Stimulated activated CD8-positive, alpha-beta memory T cell treated with anti-CD3 and anti-CD28 coated beads, Interleukin-4, amount 100 ng/mL, for 24 hours (primary cell): Measurements from ENCODE around the gene WDR86.

ENCODE experiments used
- DNase-seq: peaks from one replicate; pipeline ENCODE4 v3.0.0-alpha.2; 2020; ENCODE audit warnings: low read depth

Gene WDR86

DNA sequence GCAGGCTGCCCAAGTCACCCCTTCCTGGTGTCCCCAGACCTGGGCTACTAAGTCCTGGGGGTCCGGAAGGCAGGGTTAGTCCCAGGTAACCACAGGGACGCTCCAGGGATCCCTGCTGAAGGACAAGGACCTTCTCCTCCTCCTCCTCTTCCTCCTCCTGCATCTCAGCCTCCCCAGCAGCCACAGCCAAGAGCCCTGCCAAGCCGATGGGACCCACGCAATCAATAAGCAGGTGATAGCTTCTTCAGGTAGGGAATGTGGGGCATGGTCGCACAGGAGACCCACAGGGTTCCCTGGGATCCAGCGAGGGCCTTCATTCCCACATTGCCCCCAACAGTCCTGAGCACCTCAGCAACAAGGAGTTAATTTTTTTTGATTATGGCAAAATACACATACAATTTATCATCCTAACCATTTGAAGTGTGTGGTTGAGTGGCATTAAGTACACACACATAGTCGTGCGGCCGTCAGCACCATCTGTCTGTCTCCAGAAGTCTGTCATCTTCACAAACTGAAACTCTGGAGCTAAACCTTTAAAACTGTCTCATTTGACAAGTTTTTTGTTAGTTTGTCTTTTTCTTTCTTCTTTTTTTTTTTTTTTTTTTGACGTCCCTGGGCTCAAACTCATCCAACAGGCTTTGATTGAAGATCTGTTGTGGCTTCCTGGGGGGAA is 18.0 kb upstream of the WDR86 start:
- no peak for DNase-seq

DNA sequence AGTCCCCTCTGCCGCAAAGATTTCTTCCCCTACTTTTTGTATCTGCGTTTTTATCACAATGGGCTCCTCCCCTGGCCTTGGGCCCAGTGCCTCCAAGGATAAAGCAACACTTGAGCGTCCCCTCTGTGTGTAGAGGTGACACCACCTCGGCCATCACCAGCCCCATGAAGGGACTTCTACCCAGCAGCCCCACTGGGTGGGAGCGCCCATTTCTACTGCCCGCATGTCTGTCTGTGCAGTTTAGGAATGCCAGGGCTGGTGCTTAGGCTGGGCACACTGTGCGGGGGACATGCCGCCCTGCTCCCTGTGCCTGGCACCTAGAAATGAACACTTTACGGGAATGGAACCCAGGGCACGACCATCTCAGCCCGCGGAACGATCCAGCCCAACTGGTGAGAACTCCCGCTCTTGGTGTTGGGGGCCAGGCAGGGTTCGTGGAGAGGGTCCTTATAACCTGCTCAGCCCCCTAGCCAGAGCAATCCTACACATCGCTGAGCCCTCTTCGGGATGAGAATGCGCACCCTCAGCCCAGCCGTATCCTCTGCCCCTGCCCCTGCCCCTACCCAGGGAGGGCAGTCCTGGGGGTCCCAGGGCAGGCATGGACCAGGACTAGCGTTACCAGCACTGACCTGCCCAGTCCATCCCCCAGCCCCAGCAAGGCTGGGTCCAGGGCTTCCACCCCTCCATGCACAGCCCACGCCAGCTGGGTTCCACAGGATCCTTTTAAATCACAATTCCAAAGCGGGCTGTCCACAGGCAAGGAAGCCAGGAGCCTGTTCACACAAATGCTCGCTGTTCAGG is 17.3 kb upstream of the WDR86 start:
- DNase-seq: no peak

DNA sequence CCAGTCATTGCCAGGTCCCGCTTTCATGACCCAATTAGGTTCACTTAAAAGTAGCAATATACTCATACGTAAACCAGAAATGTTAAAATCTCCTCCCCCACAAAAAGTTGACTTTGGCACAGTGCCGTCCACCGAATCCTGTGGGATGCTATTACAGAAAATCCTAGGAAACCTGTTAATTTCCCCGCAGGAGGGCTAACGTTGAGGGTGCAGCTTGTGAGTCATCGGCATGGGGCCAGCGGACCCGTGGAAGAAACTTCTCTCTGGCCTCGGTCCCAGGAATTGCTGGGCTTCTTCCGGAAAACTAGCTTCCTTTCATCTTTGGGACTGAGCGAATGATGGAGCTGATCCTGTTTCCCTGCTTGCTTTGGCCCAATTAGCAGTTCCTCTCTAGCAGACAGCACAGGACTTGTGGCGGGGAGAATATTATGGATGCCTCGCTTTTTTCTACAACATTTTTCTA is 16.6 kb upstream of the WDR86 start:
- DNase-seq: no peak

DNA sequence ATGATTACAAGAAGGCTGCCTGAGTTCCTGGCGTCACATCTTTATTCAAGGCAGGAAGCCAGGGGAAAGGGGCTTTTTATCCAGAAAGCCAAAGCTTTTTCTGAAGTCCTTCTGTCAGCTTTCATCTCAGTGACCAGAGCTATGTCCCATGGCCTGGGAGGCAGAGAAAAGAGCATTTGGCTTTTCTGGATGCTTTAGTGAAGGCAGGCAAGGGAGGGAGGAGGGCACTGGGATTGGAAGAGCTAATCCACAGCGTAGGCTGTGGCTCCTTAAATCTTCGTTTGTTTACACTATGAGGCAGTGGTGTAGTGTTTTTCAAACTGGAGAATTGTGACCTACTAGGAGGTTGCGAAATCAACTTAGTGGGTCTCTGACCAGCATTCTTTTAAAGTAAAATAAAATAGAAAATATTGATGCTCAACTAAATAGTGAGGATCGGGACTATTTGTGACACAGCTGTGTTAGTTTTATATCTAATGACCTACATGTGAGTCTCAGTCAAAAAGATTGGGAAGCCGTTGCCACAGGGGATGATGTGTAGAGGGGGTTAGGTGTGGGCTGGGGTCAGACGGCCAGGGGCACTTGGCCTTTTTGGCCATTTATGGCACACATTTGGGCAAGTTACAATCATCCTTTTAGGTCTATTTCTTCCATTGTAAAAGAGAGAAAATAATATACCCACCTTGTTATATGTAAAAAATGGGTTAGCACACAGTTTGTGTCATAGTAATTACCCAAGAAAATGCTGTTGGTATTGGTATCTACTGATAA is 16.0 kb upstream of the WDR86 start:
- DNase-seq: no peak

DNA sequence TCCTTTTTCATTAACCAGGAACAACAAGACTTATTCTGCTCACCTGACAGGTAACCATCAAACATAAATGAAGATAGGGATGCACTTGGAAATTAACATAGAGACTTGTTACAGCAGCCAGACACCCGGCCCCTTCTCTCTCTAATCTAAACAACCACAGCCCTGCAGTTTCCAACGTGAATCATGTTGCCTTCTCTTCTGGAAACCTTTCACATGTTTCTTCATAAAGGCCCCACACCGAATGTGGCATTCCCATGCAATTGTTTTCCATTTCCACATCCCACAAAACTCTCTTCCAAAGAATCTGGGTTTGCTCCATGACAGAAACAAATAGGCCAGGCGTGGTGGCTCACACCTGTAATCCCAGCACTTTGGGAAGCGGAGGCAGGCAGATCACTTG is 15.0 kb upstream of the WDR86 start:
- no peak for DNase-seq

DNA sequence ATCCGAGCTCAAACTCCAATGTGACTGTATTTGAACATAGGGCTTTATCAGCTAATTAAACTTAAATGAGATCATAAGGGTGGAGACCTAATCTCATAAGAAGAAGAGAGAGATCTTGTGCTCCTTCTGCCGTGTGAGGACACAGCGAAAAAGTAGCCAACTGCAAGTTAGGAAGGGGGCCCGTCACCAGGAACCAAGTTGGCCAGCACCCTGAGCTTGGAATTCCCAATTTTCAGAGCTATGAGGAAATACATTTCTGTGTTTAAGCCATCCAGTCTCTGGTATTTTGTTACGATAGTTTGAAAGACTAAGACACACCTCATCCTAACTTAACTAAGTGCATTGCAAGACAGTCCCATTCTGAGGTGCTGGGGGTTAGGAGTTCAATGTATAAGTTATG is 14.1 kb upstream of the WDR86 start:
- DNase-seq: no peak

DNA sequence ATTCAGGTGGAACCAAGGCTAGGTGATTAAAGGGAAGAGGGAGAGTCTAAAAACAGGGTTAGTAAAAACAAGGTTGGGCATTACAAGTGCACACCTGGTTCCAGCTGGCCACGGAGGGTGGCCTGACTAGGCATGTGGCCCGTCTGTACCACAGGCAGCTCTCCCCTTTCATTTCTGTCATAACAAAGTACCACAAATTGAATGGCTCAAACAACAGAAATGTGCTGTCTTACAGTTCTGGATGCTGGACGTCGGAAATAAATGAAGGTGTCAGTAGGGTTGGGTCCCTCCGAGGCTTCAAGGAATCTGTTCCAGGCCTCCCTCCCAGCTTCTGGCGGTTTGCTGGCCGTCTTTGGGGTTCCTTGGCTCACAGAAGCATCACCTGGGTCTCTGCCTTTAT is 13.4 kb upstream of the WDR86 start:
- no peak for DNase-seq

DNA sequence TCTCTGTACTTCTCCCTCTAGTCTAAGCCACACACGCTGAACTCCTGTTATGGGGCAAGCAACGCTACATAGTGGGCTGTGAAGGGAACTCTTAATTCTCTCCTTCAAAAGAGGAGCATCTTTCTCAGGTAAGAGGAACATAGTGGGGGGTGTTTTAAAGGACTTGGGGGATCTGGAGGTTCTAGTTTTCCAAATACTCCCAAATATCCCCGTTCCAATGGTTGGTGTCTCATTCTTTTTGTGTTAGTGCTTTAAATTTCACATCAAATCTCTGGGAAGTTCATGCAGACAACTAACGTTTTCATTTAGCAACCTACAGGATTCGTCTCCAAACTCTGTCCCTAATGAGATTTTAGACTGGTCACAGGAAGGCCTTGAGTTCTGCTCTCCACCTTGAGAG is 12.4 kb upstream of the WDR86 start:
- DNase-seq: no peak

DNA sequence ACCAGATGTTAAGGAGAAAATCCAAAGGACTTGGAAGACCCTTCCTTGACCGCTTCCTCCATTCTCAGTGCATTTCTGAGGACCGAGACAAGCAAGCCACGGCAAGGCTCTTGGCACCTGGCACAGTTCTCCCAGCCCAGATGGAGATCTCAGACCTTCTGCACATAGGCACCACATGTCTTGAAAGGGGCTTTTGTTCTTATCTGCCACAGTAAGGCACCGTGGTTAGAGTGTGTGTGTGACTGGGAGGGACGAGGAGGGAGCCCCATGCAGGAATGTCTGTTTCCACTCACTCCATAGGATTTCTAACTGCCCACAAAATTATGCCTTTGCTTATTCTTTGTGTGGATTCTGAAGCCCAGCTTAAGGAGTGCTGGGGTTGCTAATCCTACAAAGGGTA is 10.3 kb upstream of the WDR86 start:
- DNase-seq: no peak

DNA sequence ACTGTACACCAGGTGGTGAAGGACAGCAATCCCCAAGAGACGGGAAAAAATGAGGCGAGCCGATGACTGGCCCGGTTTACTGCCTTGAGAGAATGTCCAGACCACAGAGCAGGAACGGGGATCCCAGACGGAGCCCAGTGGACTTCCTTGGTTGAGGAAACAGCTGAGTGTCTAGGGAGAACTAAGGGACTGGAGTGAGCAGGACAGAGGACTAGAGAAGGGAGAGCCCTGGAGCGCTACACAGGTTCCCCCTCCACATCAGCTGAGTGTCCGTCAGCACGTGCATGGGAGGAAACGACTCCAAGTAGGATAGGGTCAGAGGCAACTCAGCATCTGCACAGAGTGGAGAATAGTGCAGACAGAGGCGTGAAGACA is 7.1 kb upstream of the WDR86 start:
- no peak for DNase-seq

DNA sequence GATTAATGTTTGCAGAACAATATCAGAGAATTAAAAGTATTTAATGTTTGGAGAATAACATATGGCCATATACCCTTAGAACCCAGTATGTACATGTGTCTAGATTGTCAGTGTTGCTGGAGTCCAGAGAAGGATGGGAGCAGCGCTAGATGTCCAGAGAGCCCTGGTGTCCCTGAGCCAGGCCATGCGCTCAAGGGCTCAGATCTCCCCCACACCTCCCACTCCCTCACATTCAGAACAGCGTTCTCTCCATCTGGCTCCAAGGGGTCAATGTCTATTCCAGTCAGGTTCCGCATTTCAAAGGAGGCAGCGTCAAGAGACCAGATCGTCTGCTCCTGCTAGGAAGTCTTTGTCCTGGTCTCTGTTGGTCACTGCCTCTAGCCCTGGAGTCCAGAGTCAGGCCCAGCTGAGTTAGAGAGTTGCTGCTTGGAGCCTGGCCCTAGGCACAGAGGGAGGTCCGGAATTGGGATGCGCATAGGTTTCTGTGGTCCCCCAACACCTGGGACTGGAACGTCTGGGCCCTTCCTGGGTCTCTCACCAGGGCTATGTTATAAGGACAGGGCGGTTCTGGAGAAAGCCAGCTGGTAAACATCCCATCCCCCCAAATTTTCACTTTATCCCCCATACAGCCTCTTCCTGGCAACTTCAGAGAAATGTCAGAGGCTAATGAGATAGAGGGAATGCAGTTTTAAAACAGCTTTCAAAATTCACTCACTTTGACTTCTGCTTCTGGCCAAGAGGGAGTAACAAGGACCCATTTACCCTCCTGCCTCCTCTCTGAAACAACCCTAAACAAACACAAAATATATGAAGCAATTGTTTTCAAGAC is 6.5 kb upstream of the WDR86 start:
- no peak for DNase-seq

DNA sequence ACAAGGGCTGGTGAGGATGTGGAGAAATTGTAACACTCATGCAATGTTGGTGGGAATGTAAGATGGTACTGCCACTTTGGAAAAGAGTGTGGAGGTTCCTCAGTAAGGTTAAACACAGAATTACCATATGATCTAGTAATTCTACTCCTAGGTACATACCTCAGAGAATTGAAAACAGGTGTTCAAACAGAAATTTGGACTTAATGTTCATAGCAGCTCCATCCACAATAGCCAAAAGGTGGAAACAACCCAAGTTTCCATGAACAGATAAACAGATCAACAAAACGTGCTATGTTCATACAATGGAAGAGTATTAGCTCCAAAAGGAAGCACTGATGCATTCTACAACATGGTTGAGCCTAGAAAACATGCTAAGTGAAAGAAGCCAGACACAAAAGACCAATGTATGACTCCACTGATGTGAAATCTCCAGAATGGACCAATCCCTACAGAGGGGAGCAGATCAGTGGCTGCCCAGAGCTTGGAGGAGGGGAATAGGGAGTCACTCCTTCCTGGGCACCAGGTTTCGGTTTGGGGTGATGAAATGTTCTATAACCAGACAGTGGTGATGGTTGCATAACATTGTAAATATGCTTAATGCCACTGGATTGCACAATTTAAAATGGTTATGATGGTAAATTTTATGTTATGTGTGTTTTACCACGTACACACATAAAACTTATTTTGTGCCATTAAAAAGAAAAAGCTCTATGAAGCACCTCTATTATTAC is 5.7 kb upstream of the WDR86 start:
- DNase-seq: no peak

DNA sequence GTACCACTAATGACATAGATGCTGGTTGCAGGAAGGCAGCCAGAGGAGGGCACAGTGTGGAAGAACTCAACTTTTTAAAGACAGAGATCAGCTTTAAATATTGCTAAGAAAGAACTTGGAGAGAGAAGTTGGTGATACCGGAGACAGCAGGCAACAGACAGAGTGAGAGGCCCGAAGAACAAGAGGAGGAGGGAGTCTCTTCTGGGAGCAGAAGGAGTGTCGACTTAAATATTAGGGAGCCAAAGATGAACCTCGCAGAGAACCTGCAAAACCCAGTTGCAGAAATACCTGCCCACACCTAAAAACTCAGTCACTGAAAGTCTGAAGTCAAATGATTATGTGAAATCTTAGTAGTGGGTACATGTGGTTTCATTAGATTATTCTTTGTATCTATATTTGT is 3.4 kb upstream of the WDR86 start:
- DNase-seq: no peak

DNA sequence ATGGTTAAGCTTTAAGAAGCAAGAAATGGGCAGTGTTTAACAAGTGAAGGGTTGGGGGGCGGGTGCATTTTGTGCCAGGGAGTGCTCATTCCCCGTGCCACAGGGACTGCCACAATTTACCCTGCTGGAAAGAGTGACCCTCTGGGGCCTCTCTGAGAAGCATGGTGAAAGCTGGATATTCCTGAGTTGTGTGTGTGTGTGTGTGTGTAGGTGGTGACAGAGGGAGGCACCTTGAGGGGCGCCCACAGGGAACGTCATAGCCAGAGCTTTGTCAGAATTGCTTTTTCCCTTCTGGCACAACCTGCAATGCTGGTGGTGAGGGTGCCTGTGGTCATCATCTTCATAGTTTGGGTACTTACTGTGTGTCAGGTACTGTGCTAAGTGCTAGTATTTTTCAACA is 2.5 kb upstream of the WDR86 start:
- no peak for DNase-seq

DNA sequence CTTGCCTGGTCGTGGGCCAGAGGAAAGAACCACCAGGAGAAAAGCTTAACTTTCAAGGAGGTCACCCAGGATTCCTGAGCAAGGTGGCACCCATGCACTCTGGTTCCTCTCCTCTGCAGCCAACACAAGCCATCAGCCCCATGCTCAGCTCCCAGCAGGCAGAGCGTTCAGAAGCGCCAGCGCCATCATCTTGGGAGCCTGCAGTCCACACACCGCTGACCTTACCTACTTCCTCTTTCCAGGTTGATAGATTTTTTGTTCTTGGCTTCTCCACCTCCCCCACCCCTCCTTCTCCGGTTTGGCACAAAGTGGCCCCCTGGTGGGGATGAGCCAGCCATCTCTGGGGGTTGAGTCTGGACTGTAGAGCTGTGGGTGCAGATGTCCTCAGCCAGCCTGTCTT is 1.7 kb upstream of the WDR86 start:
- DNase-seq: no peak

DNA sequence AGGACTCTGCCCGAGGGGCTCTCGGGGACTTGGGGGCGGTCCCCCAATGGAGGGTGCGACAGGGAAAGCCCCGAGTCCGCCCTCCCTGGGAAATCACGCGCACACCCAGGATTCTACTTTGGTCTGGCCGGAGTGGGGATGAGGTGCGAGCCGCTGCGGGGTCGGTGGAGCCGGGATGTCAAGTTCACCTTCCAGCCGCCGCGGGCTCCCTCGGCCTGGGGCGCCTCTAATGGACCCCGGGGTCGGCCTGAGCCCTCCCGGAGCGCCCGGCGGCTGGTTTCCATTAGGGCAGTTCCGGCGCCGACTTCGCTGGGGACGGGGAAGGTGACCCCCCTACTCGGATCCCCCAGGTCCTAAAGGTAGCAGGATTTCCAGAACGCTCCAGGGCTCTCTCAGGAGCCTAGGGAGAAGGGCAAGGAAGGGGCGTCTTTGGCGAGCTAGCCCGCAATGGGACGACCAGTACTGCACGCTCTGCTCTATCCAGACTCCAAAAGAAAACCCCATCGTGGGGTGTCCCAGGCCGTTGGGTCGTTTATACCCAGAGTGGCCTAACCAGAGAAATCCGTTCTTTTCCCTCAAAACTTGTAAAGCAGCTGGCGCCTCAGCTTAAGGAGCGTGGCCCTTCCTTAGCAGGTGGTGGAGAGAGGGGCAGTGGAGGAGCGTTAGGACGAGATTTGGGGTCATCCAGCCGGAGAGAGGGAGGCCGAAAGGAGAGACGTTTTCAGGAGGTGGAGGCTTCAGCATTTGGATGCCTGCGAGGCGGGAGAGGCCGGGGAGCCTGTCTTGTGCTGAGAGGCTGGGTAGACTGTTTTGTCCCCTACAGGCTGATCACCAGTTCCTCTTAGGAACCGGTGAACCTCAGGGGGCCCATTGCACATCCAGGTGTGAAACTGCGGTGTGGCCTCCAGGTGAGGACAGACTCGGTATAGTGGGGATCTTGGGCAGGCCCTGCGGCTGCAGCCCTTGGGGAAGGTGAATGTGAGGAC is 860 bp upstream of the WDR86 start:
- no peak for DNase-seq

DNA sequence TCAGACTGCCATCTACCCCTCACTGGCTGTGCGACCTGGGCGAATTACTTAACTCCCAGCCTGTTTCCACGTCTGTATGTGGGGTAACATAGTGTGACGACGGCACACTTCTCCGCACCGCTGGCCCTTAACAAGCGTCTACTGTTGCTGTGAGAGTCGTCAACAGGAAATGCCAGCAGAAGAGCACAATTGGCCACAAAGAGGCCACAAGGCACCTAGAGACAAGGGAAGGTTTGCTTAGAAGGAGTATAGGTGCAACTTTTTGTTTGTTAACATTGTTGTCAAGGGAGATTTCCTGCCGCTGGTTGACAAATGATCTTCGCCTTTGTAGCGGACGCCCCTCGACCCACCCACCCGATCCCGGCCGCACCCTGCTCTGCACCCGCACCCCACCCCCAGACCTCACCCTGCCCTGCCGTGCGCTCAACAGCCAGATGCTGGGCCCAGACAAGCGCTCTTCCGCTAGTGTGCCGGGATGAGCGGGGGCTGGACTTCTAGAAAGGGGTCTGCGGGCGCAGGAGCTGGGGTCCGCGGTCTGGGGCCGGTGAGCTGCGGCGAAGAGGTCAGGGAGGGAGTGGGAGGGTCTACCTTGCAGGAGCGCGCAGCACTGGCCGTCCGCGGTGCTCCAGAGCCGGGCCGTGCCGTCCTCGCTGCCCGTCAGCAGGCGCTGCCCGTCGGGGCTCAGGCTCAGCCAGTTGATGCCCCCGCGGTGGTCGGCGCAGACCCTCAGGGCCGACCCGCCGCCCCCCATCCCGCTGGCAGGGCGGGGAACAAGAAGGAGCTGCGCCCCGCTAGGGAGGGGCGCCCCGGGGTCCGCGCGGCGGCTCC is 785 bp downstream of the WDR86 start:
- no peak for DNase-seq

DNA sequence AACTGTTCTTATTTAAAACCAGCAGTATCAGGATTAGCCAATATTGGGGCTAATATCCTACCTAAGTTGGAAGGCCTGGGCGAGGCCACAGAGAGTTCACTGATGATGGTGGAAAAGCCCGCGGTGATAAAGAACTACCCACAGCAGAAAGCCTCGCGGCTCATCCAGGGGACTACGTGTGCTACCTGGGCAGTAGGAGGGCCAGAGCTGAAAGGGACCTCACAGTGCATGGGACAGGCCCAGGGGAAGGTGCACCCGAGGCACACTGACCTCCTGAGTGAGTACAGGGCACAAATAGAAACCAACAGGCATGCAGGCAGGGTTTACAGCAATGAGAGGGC is 1.4 kb downstream of the WDR86 start:
- no peak for DNase-seq

DNA sequence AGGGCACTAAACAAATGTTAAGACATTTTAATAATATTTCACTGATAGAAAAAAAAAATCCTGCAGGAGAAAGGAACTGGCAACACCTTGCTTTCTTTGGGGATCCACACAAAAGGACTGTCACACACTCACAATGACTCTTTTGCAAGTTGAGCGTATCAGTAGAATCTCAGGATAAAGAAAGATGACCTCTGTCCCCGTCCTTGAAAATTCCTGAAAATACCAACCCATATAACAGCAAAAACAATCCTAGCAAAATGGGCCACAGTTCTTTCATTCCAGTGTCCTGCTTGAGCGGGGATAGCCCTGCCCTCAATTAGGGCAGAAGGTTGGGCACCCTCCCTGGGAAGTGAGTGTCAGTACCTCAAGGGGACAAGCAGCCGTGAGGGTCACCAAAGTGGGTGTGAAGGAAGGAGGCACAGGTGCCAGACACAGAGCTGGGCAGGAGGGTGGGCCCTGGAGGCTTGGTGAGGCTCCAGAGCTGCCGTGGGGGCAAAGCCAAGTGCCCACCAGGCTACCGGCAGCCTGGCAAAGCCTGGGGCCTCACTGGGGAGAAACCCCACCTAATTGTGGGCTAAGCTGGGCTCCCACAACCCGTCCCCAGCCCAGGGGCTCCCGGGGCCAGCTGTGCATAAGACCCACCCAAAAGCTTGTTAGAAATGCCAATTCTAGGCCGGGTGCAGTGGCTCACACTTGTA is 2.8 kb downstream of the WDR86 start:
- no peak for DNase-seq
